Transverse colon (tissue), 3 donors: Measurements from ENCODE around the gene PPP4R1.

Experiments
- POLR2A ChIP-seq: fragments of 450-650 bp; IDR thresholded peaks from one replicate; pipeline ENCODE4 v1.6.1; 2016; ENCODE audit warnings: antibody characterized with exemption, mild to moderate bottlenecking, moderate library complexity
- TF ChIP-seq, protein P1 (sequence below), 5 experiments: fragments of 200-600 bp in 3 of 5; fragments of 450-650 bp in 2 of 5; sonication (generic) in 3 of 5; IDR thresholded peaks; 1 replicate in 2 of 5; 2 replicates in 3 of 5; pipeline ENCODE4 v1.5.1; 2016 to 2017; ENCODE audit warnings: antibody characterized with exemption in 5 of 5, inconsistent platforms in 3 of 5, mild to moderate bottlenecking in 2 of 5, moderate library complexity in 1 of 5

DNA sequence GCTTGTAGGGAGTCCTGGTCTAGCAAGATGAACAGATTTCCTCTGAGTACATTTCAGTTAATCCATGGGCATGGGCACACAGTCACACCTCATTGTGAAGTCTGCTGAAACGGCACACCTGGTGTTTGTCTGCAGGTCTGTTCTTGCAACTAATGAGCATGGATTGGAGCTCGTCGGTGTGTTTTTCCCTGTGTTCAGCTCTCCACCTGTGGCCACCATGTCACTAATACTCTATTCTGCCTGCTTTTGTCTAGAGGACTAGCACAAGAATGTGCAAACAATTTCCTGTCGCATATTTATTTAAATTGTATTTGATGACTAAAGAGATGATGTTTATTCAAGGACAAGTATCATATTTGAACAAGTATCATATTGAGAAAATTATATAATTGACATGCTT is 24.5 kb upstream of the PPP4R1 start:
- TF ChIP-seq POLR2A = no peak
- TF ChIP-seq, protein P1, sequence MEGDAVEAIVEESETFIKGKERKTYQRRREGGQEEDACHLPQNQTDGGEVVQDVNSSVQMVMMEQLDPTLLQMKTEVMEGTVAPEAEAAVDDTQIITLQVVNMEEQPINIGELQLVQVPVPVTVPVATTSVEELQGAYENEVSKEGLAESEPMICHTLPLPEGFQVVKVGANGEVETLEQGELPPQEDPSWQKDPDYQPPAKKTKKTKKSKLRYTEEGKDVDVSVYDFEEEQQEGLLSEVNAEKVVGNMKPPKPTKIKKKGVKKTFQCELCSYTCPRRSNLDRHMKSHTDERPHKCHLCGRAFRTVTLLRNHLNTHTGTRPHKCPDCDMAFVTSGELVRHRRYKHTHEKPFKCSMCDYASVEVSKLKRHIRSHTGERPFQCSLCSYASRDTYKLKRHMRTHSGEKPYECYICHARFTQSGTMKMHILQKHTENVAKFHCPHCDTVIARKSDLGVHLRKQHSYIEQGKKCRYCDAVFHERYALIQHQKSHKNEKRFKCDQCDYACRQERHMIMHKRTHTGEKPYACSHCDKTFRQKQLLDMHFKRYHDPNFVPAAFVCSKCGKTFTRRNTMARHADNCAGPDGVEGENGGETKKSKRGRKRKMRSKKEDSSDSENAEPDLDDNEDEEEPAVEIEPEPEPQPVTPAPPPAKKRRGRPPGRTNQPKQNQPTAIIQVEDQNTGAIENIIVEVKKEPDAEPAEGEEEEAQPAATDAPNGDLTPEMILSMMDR (IDR thresholded peaks at IDR 0.05) = no peak
